Stimulated activated CD4-positive, alpha-beta T cell treated with anti-CD3 and anti-CD28 coated beads, Interleukin-1b, Interleukin-23, amount 100 ng/mL, for 4 hours (primary cell): Measurements from ENCODE around the gene RPL7A.
"Not testable (repeated sequence)": the region's sequence is repeated elsewhere in the genome, so short reads cannot be mapped to it uniquely, and the experiment has no call there.

Source experiments
- DNase-seq, 2 donors: peaks; one replicate each; pipeline ENCODE4 v3.0.0-alpha.2; 2020; ENCODE audit warnings: low read depth in 2 of 2

Gene RPL7A

DNA sequence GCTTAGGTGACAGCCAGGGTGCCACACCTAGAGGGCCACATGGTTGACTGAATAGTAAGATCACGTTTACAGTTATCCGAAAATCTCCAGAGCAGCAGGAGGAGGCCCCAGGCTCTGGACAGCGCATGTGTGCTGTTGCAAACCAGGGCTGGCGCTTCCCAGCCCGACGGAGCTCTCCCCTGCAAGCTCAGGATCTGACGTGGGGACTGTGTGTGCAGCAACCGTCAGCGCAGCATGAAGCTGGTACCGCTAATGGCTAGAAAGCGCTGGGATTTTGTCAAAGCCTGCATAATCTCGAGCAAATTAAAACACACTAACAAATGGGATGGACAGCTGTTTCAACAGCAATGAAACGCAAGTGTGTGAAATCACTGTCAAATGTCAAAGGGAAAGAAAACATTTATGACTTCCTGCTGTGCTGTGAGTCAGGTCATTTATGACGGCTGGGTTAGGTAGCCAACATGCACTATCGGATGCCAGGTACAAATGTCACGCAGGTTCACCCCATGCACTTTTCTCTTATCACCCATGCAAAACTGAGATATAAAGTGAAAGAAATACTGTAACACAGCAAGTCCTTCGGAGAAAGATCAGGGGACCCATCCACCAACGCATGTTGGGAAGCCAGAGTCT lies 20.3 kb downstream of the RPL7A start:
- DNase-seq: no peak

- DNase-seq: no peak
Measured at GRCh38 chr9:133369422-133369821, 21.4 kb downstream of the RPL7A start.

- DNase-seq: no peak
Measured at GRCh38 chr9:133369933-133370332, 21.9 kb downstream of the RPL7A start.

GRCh38 chr9:133370685-133371084 lies 22.7 kb downstream of the RPL7A start:
- no peak for DNase-seq

DNA sequence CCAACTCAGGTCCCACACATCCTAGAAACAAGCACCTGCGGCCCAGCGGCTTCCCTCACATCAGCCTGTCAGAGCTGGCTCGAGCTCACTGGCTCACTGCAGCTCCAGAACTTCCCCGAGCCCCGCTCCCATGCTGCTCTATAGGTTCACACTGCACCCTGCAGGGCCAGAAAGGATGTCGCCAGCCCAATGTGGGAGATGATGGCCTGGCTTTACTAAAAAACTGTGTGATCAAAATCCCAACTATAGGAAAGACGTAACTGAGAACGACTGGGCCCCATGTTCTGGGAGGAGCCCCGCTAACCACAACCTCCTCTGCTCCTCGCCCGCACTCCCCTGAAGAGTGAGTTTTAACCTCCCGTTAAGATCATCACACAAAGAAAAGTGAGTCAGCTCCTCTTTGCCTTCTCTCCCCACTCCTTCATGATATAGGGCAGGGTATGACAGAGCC lies 23.3 kb downstream of the RPL7A start:
- DNase-seq: peak; percentile 53 to 54

DNA sequence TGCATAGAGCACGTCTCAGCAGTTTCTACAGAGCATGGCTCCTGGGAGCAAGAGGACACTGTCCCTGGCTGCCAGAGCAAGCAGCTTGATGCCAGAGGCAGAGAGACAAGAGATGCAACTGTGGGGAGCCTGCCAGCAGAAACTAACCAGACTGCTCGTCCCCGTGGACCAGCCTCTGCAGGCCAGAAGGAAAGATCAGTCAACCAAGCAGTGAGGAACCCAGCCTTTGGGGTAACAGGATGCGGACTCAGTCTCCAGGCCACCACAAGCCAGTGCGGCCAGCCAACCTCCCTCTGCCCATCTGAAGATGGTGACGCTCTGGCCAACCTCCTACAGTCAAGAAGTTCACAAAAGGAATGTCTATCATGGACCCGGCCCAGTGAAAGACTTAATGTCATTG lies 24.1 kb downstream of the RPL7A start:
- DNase-seq: no peak

- DNase-seq: no peak
Measured at GRCh38 chr9:133374612-133375115, 26.6 kb downstream of the RPL7A start.

GRCh38 chr9:133375116-133375723 lies 27.2 kb downstream of the RPL7A start:
- no peak for DNase-seq

DNA sequence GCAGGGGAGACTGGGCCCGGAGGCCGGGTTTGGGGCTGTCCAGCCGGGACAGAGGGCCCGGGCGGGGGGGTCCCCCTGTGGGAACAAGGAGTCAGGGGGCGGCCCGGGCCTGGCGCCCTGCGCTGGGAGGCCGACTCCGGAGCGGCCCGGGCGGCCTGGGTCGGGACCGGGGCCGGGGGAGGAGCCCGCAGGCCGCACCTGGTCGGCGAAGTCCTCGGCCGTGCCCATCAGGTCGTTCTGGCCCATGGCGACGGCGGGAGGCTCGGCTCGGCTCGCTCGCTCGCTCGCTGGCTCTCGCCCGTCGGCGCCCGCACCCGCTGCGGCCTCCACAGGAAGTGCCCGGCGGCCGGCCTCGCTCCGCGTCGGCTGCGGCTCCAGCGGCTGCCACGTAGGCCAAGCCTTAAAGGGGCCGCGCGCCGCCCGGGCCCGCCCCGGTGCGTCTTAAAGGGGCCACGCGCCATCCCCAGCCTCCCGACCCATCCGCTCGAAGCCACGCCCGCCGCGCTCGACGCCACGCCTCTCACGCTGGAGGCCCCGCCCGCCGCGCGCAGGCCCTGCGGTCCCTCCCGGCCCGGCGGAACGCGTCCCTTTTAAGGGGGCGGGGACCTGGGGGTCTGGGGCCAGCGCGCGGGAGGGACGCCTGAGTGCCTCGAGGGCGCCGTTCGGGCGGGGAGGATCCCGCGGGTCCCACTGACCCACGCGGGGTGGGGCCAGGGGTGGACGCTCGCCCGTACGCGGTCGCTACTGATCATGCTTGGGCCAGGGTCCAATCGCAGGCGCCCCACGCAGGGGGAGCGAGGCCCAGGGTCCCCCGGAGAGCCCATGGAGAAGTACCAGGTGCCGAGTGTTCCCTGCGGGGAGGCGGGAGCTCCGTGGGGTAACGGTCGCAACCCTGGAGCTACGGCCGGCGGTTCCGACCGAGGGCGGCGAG lies 28.0 kb downstream of the RPL7A start, which contains the start of the genes STKLD1 and SURF4:
Gene STKLD1 (plus strand): TSS at position 643 of the 931 bp plus-strand sequence. CDS start 108 bp downstream, at position 751.
Gene SURF4 (minus strand): TSS at position 337 of the 931 bp plus-strand sequence. CDS start 91 bp downstream, at position 246.
- peak; percentile 93 to 95 for DNase-seq

GRCh38 chr9:133377280-133377679 lies 29.3 kb downstream of the RPL7A start:
- not testable (repeated sequence) for DNase-seq

DNA sequence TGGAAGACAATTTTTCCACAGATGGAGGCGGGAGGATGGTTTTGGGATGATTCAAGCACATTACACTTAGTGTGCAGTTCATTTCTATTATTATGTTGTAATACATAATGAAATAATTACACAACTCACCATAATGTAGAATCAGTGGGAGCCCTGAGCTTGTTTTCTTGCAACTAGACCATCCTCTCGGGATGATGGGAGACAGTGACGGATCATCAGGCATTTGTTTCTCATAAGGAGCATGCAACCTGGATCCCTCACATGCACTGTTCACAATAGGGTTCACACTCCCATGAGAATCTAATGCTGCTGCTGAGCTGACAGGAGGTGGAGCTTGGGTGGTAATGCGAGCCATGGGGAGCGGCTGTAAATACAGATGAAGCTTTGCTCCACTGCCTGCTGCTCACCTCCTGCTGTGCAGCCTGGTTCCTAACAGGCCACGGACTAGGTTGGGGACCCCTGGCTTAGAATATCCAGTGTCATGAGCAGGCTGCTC lies 29.8 kb downstream of the RPL7A start:
- no peak for DNase-seq

DNA sequence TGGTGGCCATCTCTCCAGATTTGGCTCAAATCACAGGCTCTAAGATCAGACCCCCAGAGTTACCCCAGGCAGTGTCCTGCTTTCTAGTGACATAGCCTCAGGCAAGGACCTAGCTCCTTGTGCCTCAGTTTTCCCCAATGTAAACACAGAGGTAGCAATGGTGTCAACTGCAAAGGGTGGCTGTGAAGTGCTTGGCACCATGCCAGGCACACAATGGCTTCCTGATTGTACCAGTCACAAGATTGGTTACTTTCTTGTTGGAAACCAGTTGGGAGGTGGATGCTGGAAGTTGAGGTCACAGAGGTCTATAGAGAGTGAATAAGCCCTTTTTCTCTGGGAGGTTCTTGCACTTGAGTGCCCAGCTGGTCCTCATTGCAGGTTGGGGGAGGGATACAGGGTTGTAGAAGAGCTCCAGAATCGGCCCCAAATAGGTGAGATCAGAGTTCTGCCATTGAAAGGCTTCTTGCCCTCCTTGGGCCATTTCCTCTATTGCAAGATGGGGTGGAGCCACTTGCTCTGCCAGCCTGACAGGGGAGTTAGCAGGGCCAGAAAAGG lies 30.5 kb downstream of the RPL7A start:
- DNase-seq: no peak

DNA sequence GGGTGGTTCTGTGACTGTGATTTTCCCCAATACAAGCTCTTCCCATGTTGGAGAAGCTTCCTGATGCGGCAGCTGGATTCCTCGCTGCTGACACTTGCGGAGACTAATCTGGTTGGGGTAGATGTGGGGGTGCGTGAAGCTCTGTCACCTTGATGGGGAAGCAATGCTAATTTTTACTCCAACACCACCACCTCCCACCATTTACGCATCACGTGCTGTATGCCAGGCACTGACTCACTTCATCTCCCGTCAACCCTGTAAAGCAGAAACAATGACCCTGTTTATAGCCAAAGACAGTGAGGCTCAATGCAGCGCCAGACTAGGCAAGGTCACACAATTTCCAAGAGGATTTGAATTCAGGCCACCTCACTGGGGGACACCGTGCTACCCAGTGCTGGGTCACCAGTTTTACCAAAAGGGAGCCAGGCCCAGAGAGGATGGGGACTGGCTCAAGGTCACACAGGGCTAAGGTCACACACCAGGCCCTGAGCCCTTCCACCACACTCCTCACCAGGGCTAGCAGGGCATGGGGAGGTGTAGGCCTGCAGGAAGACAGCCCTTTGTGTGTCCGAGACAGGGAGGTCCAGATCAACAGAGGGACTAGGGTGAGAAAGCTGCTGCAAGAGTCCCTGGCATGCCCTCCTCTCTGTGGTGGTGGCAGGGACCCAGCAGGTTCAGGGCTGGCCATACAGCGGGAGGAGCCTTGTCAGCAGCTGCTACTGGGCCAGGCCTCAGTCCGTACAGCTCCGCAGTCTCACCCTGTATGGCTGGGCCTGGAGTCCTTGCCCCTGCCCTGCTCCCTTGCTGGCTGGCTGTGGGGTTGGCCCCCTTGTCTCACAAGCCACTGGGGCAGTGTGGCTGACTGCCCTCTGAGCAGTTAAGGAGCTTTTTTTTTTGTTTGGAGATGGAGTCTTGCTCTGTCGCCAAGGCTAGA lies 31.4 kb downstream of the RPL7A start:
- DNase-seq: no peak

- no peak for DNase-seq
Measured at GRCh38 chr9:133380734-133381133, 32.7 kb downstream of the RPL7A start.

GRCh38 chr9:133382507-133383141 lies 34.6 kb downstream of the RPL7A start:
- DNase-seq: no peak

- DNase-seq: no peak
Measured at GRCh38 chr9:133383438-133383837, 35.4 kb downstream of the RPL7A start.

- no peak for DNase-seq
Measured at GRCh38 chr9:133384736-133385321, 36.8 kb downstream of the RPL7A start.

- no peak for DNase-seq
Measured at GRCh38 chr9:133385452-133385851, 37.4 kb downstream of the RPL7A start.

DNA sequence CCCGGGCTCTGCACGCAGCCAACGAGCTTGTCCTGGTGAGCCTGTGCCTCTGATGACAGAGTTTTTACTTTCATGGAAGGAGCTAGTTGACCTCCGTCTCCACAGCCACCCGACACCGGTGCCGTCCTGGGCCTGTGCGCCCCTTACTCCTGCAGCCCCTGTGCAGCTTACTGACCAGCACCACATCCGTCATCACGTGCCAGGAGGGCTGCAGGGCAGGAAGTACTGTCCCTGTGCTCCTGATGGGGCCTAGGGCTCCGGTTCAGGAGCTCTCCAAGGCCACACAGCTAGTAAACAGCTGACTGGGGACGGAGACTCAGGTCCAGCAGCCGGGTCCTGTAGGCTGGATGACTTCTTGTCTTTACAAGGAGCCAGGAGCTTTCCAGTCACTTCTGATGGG lies 38.3 kb downstream of the RPL7A start:
- no peak for DNase-seq

DNA sequence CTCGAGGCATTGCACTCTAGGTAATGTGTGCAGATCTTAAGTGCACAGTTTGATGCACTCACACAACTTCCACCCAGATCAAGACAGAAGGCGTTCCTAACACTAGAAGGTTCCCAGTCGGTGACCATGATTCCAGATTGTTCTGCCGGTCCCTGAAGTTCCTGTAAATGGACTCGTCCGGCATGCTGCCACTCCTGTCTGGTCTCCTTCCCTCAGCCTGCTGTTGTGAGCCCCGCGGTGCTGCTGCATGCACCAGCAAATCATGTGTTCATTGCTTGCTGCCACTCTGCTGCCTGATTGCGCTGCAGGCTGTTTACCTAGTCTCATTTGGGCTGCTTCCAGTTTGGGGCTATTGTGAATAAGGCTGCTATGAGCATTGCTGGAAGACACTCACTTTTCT lies 39.7 kb downstream of the RPL7A start:
- DNase-seq: no peak
